Ishikawa (cell line): ENCODE measurements around the gene MUSK.

Experiments
- CEBPB ChIP-seq: IDR thresholded peaks from 2 replicates; pipeline ENCODE4 v1.6.1; 2012
- CREB1 ChIP-seq: IDR thresholded peaks from 2 replicates; pipeline ENCODE4 v1.6.1; 2012; ENCODE audit warnings: low read depth
- EGR1 ChIP-seq: IDR thresholded peaks from 2 replicates; pipeline ENCODE4 v1.6.1; 2012
- EP300 ChIP-seq: IDR thresholded peaks from 2 replicates; pipeline ENCODE4 v1.6.1; 2012; ENCODE audit warnings: borderline replicate concordance
- FOXM1 ChIP-seq: IDR thresholded peaks from 2 replicates; pipeline ENCODE4 v1.6.1; 2012; ENCODE audit warnings: low read depth, borderline replicate concordance
- NFIC ChIP-seq: IDR thresholded peaks from 2 replicates; pipeline ENCODE4 v1.6.1; 2012
- RAD21 ChIP-seq: IDR thresholded peaks from 2 replicates; pipeline ENCODE4 v1.6.1; 2012; ENCODE audit warnings: low read depth
- TAF1 ChIP-seq: IDR thresholded peaks from 2 replicates; pipeline ENCODE4 v1.6.1; 2012; ENCODE audit warnings: low read depth, mild to moderate bottlenecking
- TCF12 ChIP-seq: IDR thresholded peaks from 2 replicates; pipeline ENCODE4 v1.6.1; 2012; ENCODE audit warnings: low read depth
- TEAD4 ChIP-seq: IDR thresholded peaks from 2 replicates; pipeline ENCODE4 v1.6.1; 2012
- YY1 ChIP-seq: IDR thresholded peaks from 2 replicates; pipeline ENCODE4 v1.6.1; 2012; ENCODE audit warnings: low read depth
- ZBTB7A ChIP-seq: IDR thresholded peaks from 2 replicates; pipeline ENCODE4 v1.6.1; 2012; ENCODE audit warnings: low read depth
- TF ChIP-seq, protein P1 (sequence below): IDR thresholded peaks from 2 replicates; pipeline ENCODE4 v1.6.1; 2012
- TF ChIP-seq, protein P2 (sequence below): IDR thresholded peaks from 2 replicates; pipeline ENCODE4 v1.6.1; 2012; ENCODE audit warnings: low read depth, mild to moderate bottlenecking
- TF ChIP-seq, protein P3 (sequence below): IDR thresholded peaks from 2 replicates; pipeline ENCODE4 v1.6.1; 2012

MUSK gene

DNA sequence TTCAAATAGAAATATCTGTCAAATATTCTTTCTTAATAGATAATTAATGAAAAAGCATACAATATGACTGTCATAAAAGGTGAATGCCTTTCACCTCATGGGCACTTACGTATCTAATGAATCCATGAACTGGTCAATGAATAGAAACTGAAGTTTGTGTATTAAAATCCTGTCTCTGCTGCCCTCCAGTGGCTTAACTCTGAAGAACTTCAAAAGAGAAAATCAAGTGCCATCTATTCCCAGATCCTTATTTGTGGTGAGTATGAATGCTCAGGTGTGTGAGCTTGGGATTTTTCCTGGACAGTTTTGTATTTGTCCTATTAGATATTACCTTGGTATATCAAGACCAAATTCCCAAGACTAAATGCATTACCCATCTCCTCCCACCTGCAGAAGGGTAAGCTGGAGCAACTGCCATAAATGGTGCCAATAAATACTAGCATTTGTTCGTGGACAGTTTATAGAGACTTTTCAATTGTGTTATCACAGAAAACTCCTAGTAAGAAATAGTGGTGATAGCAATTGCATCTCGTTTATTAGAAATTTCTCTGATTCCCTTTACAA lies 45.0 kb upstream of the MUSK start:
- TF ChIP-seq RAD21 = peak; percentile 75
- TF ChIP-seq TAF1 = no peak

DNA sequence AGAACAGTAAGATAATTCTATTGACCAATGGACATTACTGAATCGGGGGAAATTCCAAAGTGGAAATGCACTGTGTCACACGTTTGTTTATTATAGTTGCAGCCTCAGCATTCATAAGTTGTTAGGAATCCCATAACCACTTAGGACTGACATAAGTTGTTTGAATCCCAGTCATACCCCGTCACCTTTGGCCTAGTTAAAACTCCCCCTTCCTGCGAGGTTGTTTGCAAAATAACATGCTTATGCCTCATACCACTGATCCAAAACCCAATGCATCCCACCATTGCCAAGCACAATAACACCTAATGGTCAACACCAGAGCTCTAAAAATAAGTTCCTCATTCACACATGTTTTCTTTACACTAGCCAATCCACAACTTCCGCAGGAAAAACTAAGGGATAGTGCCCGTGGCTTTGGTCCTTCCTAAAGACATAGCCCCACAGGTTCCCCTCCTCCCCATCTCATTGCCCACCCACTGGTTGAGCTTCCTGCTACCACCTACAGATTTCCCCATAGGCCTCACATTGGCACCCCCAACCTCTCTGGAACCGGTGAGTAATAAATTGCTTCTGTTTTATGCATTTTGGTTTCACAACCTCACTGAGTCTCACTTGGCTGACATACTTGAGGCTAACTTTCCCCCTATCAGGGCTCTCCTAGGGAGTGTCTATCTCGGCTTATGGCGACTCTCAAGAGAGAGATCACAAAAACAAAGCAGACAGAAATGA lies 42.3 kb upstream of the MUSK start:
- TF ChIP-seq TAF1 = no peak
- no peak for TF ChIP-seq ZBTB7A

DNA sequence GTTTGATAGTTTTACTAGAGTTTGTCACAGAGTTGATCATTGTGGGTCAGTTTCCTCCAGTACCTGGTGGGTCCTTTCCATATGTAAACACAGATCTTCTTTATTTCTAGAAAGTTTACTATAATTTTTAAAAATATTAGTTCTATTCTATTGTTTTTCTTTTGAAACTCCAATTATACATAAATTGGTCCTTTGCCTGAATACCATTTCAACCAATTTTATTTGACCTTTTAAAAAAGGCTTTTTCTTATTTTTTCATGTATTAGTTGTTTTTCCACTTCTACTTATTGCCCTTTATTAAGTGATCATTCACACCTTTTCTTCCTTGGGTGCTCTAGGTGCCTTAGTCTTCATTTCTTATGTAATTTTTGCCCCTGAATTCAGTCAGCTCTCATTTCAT lies 33.0 kb upstream of the MUSK start:
- TF ChIP-seq, protein P1, sequence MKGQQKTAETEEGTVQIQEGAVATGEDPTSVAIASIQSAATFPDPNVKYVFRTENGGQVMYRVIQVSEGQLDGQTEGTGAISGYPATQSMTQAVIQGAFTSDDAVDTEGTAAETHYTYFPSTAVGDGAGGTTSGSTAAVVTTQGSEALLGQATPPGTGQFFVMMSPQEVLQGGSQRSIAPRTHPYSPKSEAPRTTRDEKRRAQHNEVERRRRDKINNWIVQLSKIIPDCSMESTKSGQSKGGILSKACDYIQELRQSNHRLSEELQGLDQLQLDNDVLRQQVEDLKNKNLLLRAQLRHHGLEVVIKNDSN = no peak
- TF ChIP-seq FOXM1 (no peak), TCF12 (no peak), CEBPB (no peak), YY1 (no peak), TAF1 (no peak), RAD21 (no peak), CREB1 (no peak)
- TF ChIP-seq, protein P2, sequence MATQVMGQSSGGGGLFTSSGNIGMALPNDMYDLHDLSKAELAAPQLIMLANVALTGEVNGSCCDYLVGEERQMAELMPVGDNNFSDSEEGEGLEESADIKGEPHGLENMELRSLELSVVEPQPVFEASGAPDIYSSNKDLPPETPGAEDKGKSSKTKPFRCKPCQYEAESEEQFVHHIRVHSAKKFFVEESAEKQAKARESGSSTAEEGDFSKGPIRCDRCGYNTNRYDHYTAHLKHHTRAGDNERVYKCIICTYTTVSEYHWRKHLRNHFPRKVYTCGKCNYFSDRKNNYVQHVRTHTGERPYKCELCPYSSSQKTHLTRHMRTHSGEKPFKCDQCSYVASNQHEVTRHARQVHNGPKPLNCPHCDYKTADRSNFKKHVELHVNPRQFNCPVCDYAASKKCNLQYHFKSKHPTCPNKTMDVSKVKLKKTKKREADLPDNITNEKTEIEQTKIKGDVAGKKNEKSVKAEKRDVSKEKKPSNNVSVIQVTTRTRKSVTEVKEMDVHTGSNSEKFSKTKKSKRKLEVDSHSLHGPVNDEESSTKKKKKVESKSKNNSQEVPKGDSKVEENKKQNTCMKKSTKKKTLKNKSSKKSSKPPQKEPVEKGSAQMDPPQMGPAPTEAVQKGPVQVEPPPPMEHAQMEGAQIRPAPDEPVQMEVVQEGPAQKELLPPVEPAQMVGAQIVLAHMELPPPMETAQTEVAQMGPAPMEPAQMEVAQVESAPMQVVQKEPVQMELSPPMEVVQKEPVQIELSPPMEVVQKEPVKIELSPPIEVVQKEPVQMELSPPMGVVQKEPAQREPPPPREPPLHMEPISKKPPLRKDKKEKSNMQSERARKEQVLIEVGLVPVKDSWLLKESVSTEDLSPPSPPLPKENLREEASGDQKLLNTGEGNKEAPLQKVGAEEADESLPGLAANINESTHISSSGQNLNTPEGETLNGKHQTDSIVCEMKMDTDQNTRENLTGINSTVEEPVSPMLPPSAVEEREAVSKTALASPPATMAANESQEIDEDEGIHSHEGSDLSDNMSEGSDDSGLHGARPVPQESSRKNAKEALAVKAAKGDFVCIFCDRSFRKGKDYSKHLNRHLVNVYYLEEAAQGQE = no peak

DNA sequence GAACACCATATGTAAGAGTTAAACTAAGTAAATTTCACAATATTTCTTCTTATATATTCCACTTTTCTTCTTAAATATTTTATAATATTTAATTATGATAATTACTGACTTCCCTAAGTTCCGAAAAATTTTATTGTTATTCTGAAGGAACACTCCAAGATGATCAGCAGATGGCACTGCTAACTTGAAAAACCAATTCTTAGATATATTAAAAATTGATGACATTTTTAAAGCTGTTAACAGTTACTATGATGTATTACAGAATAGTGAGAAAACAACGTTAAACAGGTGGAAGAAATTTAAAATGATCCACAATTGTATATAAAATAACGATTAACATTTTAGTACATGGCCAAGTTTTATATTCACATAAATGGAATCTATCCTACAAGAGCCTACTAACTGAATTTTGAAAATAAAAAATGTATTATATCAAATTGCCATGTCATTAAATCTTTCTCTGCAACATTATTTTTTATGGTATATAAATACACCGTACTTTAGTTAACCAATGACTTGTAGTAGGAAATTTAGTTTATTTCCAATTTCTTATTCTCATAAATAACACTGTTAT lies 30.1 kb upstream of the MUSK start:
- TF ChIP-seq RAD21 = peak; percentile 57
- TF ChIP-seq NFIC = no peak

DNA sequence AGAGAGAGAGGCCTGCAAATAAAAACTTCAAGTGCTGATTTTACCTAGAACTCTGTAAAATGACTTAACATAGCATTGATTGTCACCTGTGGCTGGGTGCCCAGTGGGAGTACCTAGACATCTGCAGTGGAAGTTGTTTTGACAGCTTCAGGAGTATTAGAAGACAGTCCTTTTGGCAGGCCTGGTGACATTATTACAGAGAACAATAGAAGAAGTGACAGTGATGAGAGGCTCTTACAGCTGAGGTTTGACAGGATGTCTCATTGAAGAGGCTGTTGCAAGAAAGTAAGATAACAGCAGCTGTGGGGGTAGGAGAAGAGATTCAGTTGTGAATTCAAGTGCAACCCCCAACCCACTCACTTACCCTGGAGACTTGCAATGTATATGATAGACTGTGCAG lies 27.9 kb upstream of the MUSK start:
- TF ChIP-seq CREB1 (no peak), EGR1 (no peak), RAD21 (no peak), FOXM1 (no peak), EP300 (no peak), NFIC (no peak), TEAD4 (no peak), ZBTB7A (no peak), CEBPB (no peak), TCF12 (no peak), YY1 (no peak), TAF1 (no peak)
- TF ChIP-seq, protein P2 = no peak
- TF ChIP-seq, protein P1 = no peak
- TF ChIP-seq, protein P3, sequence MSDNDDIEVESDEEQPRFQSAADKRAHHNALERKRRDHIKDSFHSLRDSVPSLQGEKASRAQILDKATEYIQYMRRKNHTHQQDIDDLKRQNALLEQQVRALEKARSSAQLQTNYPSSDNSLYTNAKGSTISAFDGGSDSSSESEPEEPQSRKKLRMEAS = no peak

DNA sequence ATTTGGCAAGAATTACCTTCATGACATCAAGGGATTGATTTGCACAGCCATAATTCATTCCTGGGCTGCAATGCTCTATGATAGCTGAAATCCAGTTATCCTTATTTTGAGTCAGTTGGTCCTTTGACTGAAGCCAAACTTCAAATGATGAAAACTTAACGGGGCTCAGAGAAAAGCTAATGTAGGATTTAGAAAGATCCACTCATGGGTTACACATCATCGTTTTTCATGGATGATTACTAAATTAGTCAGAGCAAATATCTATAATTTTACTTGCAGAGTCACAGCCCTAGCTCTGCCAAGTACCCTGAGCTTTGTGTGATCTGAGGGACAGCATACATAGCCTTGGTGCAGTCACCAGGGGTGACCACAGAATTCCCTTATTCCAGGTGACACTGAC lies 27.3 kb upstream of the MUSK start:
- TF ChIP-seq, protein P3 = no peak
- TF ChIP-seq TEAD4 (no peak), CREB1 (no peak)
- TF ChIP-seq, protein P2 = no peak
- TF ChIP-seq, protein P1 = no peak
